Neural cell (in vitro differentiated cells): Measurements from ENCODE around the gene JOSD1. TPM values are rescaled to one million over a fixed set of nuclear protein-coding genes. Genes with fewer than 3 reads are reported as not detected.

Source experiments
- H2AFZ ChIP-seq: fragments of 200-600, 300-800 bp; sonication (generic), shearing (Covaris generic); 2 replicates; pipeline ENCODE4 v1.6.0; 2014; ENCODE audit warnings: low read depth, mild to moderate bottlenecking, antibody characterized with exemption, low read length, moderate library complexity
- H3F3A ChIP-seq: fragments of 200-600 bp; shearing (Covaris generic); 2 replicates; pipeline ENCODE4 v1.6.1; 2016; ENCODE audit warnings: mild to moderate bottlenecking, moderate library complexity, mixed read lengths, antibody characterized with exemption, low read length; ENCODE audit not compliant: insufficient read depth, poor library complexity, severe bottlenecking
- H3K27ac ChIP-seq: fragments of 200-600, 300-800 bp; sonication (generic), shearing (Covaris generic); 2 replicates; pipeline ENCODE4 v1.5.1; 2014; ENCODE audit warnings: mild to moderate bottlenecking, low read length, moderate library complexity
- H3K27me3 ChIP-seq: fragments of 300-800, 200-600 bp; sonication (generic), shearing (Covaris generic); 2 replicates; pipeline ENCODE4 v1.6.0; 2014; ENCODE audit warnings: mild to moderate bottlenecking, low read depth, low read length, moderate library complexity; ENCODE audit not compliant: insufficient read depth
- H3K36me3 ChIP-seq: fragments of 300-800, 200-600 bp; sonication (generic), shearing (Covaris generic); 2 replicates; pipeline ENCODE4 v1.5.1; 2014; ENCODE audit warnings: mild to moderate bottlenecking, antibody characterized with exemption, low read length, moderate library complexity; ENCODE audit not compliant: insufficient read depth
- H3K4me2 ChIP-seq: fragments of 300-800, 200-600 bp; sonication (generic), shearing (Covaris generic); 2 replicates; pipeline ENCODE4 v1.6.0; 2014; ENCODE audit warnings: mild to moderate bottlenecking, low read length
- H3K4me3 ChIP-seq: fragments of 300-800, 200-600 bp; sonication (generic), shearing (Covaris generic); 2 replicates; pipeline ENCODE4 v1.5.1; 2014; ENCODE audit warnings: mild to moderate bottlenecking, low read length, moderate library complexity
- H3K79me2 ChIP-seq: fragments of 200-600 bp; shearing (Covaris generic); replicated peaks from 2 replicates; pipeline ENCODE4 v1.6.0; 2014; ENCODE audit warnings: mild to moderate bottlenecking, low read length, moderate library complexity; ENCODE audit not compliant: insufficient read depth
- H3K9ac ChIP-seq: fragments of 300-800, 200-600 bp; sonication (generic), shearing (Covaris generic); 2 replicates; pipeline ENCODE4 v1.6.1; 2016; ENCODE audit warnings: mild to moderate bottlenecking, low read length, mixed read lengths
- H3K9me2 ChIP-seq: fragments of 200-600 bp; shearing (Covaris generic); 2 replicates; pipeline ENCODE4 v1.6.1; 2016; ENCODE audit warnings: mild to moderate bottlenecking, low read length, mixed read lengths; ENCODE audit not compliant: insufficient read depth
- H3K9me3 ChIP-seq: fragments of 200-600, 300-800 bp; sonication (generic), shearing (Covaris generic); 2 replicates; pipeline ENCODE4 v1.6.1; 2016; ENCODE audit warnings: mild to moderate bottlenecking, mixed run types, low read length, moderate library complexity, mixed read lengths
- H4K20me1 ChIP-seq: fragments of 200-600 bp; shearing (Covaris generic); 2 replicates; pipeline ENCODE4 v1.6.1; 2016; ENCODE audit warnings: mild to moderate bottlenecking, mixed run types; ENCODE audit not compliant: insufficient read depth
- CTCF ChIP-seq: fragments of 450-650 bp; IDR thresholded peaks from 2 replicates; pipeline ENCODE4 v1.5.1; 2014; ENCODE audit warnings: antibody characterized with exemption, mild to moderate bottlenecking, moderate library complexity; ENCODE audit not compliant: poor library complexity, severe bottlenecking
- EP300 ChIP-seq: fragments of 450-650 bp; conservative IDR thresholded peaks from 2 replicates; pipeline ENCODE4 v1.6.1; 2014; ENCODE audit warnings: antibody characterized with exemption, mild to moderate bottlenecking, moderate library complexity; ENCODE audit not compliant: poor library complexity, severe bottlenecking
- EZH2 ChIP-seq: fragments of 200-600, 300-800 bp; shearing (Covaris generic), sonication (generic); IDR thresholded peaks from 2 replicates; pipeline ENCODE4 v1.6.1; 2014; ENCODE audit warnings: antibody characterized with exemption, low read length, borderline replicate concordance, mild to moderate bottlenecking; ENCODE audit not compliant: insufficient read depth, poor library complexity, severe bottlenecking
- MXI1 ChIP-seq: fragments of 450-650 bp; conservative IDR thresholded peaks from 2 replicates; pipeline ENCODE4 v1.6.1; 2014; ENCODE audit warnings: antibody characterized with exemption, mild to moderate bottlenecking; ENCODE audit not compliant: poor library complexity, severe bottlenecking
- POLR2AphosphoS5 ChIP-seq: IDR thresholded peaks from 2 replicates; pipeline ENCODE4 v1.6.1; 2012
- RAD21 ChIP-seq: fragments of 450-650 bp; conservative IDR thresholded peaks from 2 replicates; pipeline ENCODE4 v1.6.1; 2014; ENCODE audit warnings: antibody characterized with exemption, mild to moderate bottlenecking, moderate library complexity
- REST ChIP-seq: IDR thresholded peaks from 2 replicates; pipeline ENCODE4 v1.6.1; 2012; ENCODE audit warnings: borderline replicate concordance
- SMC3 ChIP-seq: fragments of 450-650 bp; conservative IDR thresholded peaks from 2 replicates; pipeline ENCODE4 v1.6.1; 2014; ENCODE audit warnings: antibody characterized with exemption, mild to moderate bottlenecking, moderate library complexity; ENCODE audit not compliant: poor library complexity
- TAF1 ChIP-seq: IDR thresholded peaks from 2 replicates; pipeline ENCODE4 v1.6.1; 2012; ENCODE audit warnings: low read depth
- polyA plus RNA-seq: library from polyadenylated mRNA; depleted of rRNA; stranded (reverse); fragments of >200 nt; gene quantifications from 2 replicates; pipeline ENCODE4 v1.2.3, GENCODE V29; 2014

JOSD1 gene
- polyA plus RNA-seq, 1 donor from 2014 or later: 71.3 TPM

- no peaks in the 10 kb centered on the region for H3K36me3 ChIP-seq
- no peak overlapping the region for H2AFZ ChIP-seq
- no peaks in the 10 kb centered on the region for H3F3A ChIP-seq
- no peaks in the 10 kb centered on the region for H3K9me2 ChIP-seq
- H3K4me3 ChIP-seq: peak overlapping the region; percentile 94
- no peaks in the 10 kb centered on the region for H3K9me3 ChIP-seq
- no peaks in the 10 kb centered on the region for H4K20me1 ChIP-seq
- peak overlapping the region; percentile 79 for H3K27ac ChIP-seq
- H3K9ac ChIP-seq: peak overlapping the region; percentile 94
- peaks cover 60% of the 10 kb centered on the region for H3K79me2 ChIP-seq
- TF ChIP-seq MXI1: peak; percentile 23
- no peak for TF ChIP-seq EZH2
- no peak for TF ChIP-seq CTCF
- no peak for TF ChIP-seq EP300
- TF ChIP-seq SMC3: no peak
- no peak for TF ChIP-seq POLR2AphosphoS5
- no peak for TF ChIP-seq RAD21
- no peaks in the 10 kb centered on the region for H3K27me3 ChIP-seq
- peak overlapping the region; percentile 98 for H3K4me2 ChIP-seq
Observed at GRCh38 chr22:38699143-38699542, 1.6 kb downstream of the JOSD1 start.

- peak overlapping the region; percentile 94 for H3K4me3 ChIP-seq
- H3K9ac ChIP-seq: peak overlapping the region; percentile 94
Observed at GRCh38 chr22:38698407-38699094, 2.2 kb downstream of the JOSD1 start.

GRCh38 chr22:38697425-38698089 is 3.2 kb downstream of the JOSD1 start:
- peak overlapping the region; percentile 98 for H3K4me2 ChIP-seq
- H3K27ac ChIP-seq: no peak overlapping the region
- peak overlapping the region; percentile 94 for H3K4me3 ChIP-seq
- no peak for TF ChIP-seq SMC3
- TF ChIP-seq TAF1: no peak
- TF ChIP-seq EP300: no peak
- TF ChIP-seq RAD21: no peak
- no peak for TF ChIP-seq REST
- TF ChIP-seq CTCF: no peak
- TF ChIP-seq POLR2AphosphoS5: no peak
- no peak for TF ChIP-seq MXI1
- TF ChIP-seq EZH2: no peak
- no peaks in the 10 kb centered on the region for H3K27me3 ChIP-seq
- no peaks in the 10 kb centered on the region for H3K9me2 ChIP-seq
- H3K79me2 ChIP-seq: peaks cover 70% of the 10 kb centered on the region
- H2AFZ ChIP-seq: no peak overlapping the region
- H3K36me3 ChIP-seq: no peaks in the 10 kb centered on the region
- no peaks in the 10 kb centered on the region for H3K9me3 ChIP-seq
- H4K20me1 ChIP-seq: no peaks in the 10 kb centered on the region
- H3K9ac ChIP-seq: no peak overlapping the region
- no peaks in the 10 kb centered on the region for H3F3A ChIP-seq

More at GRCh38 chr22:38698407-38699094, 2.2 kb downstream of the JOSD1 start:
- Histone ChIP-seq H3F3A (no peaks in the 10 kb centered on the region), H3K4me2 (peak overlapping the region; percentile 98), H3K27me3 (no peaks in the 10 kb centered on the region), H3K36me3 (no peaks in the 10 kb centered on the region), H3K79me2 (peaks cover 66% of the 10 kb centered on the region), H3K9me2 (no peaks in the 10 kb centered on the region), H2AFZ (no peak overlapping the region), H3K9me3 (no peaks in the 10 kb centered on the region), H4K20me1 (no peaks in the 10 kb centered on the region), H3K27ac (no peak overlapping the region)
- TF ChIP-seq EP300 (no peak), MXI1 (no peak), EZH2 (no peak), TAF1 (no peak), SMC3 (no peak), POLR2AphosphoS5 (no peak)
